Coronary artery (tissue), 2 donors: Measurements from ENCODE around the gene ADCY9.

Source experiments
- DNase-seq: peaks from one replicate; pipeline ENCODE4 v3.0.0-alpha.2; 2017; ENCODE audit warnings: low spot score
- H3K27ac ChIP-seq, 2 donors: fragments of 200-600 bp; sonication (generic); one replicate each; pipeline ENCODE4 v1.5.1; 2016 to 2019
- H3K4me3 ChIP-seq: fragments of 200-600 bp; sonication (generic); 2 replicates; pipeline ENCODE4 v1.5.1; 2016; ENCODE audit warnings: mild to moderate bottlenecking, moderate library complexity
- CTCF ChIP-seq: fragments of 200-600 bp; sonication (generic); IDR thresholded peaks from one replicate; pipeline ENCODE4 v1.5.1; 2019; ENCODE audit warnings: antibody characterized with exemption

Gene ADCY9

DNA sequence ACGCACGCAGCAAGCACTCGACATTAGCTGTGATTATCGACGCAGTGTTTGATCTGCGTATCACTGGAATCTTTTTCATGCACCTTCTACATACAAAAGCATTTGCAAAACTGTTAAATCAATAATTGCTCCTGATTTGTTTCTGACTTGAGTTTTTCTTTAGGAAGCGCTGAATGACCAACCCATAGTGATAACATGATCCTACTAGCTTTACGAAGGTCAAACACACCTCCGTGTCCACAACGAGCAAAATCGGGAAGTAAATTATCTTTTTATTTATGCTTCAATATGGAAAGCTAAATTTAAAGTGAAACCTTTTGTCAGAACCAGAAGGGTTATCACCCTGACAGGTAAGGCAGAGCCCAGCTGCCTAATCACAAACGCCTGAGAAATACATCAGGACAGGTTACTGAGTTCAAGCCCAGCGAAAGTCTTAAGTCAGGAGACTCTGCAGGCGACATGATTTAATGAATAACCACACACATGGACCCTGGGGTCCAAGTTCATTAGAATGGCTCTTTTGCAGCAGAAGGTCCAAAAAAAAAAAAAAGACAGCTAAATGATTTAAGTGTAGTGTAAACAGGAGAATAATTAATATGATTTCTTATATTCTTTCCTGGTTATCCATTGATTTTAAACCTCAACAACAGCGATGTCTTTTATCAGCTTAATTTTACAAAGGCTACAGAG, 104.2 kb downstream of the ADCY9 start:
- H3K27ac ChIP-seq: peak overlapping the region in 1 of 2 donors; percentile 28
- H3K4me3 ChIP-seq: no peak overlapping the region
- TF ChIP-seq CTCF: no peak
- no peak for DNase-seq

- no peak overlapping the region for H3K4me3 ChIP-seq
These were observed 104.9 kb downstream of the ADCY9 start for GRCh38 chr16:4011225-4011939.

GRCh38 chr16:4010225-4011158, 105.8 kb downstream of the ADCY9 start:
- Histone ChIP-seq H3K4me3 (no peak overlapping the region), H3K27ac (peak overlapping the region in 1 of 2 donors; percentile 28)
- TF ChIP-seq CTCF: no peak
- no peak for DNase-seq

More at GRCh38 chr16:4011225-4011939, 104.9 kb downstream of the ADCY9 start:
- H3K27ac ChIP-seq: peak overlapping the region in 1 of 2 donors; percentile 28
- DNase-seq: no peak
- TF ChIP-seq CTCF: no peak

DNA sequence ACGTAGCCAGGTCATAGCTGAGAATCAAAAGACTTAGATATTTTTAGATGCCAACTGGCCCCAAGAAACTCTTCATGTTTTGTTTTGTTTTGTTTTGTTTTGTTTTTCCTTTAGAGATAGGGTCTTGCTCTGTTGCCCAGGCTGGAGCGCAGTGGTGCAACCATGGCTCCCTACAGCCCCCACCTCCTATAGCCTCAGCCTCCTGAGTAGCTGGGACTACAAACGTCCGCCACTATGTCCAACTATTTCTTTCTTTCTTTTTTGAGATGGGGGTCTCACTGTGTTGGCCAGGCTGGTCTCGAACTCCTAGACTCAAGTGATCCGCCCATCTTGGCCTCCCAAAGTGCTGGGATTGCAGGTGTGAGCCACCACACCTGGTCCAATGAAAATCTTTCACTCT, 107.1 kb downstream of the ADCY9 start:
- no peak for TF ChIP-seq CTCF
- no peak for DNase-seq
- H3K27ac ChIP-seq: no peak overlapping the region
- H3K4me3 ChIP-seq: no peak overlapping the region

DNA sequence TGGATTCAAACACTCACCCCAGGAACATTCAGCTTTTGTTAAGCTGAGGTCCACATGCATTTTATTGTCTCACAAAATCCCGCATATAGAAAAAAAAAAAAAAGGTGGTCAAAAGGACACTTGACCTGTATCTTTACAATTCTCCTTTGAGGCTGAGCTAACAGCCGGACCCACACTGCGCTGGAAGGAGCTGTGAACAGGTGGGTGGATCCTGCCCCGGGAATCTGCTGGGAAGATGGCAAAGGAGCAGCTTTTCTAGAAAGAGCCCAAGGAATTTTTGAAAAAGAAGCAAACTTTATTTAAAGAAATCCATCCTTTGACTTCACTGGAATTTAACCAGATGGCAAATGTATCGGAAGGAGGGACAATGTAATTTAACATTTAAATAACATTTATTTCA, 108.1 kb downstream of the ADCY9 start:
- DNase-seq: no peak
- Histone ChIP-seq H3K4me3 (no peak overlapping the region), H3K27ac (no peak overlapping the region)
- no peak for TF ChIP-seq CTCF

- DNase-seq: no peak
- no peak overlapping the region for H3K27ac ChIP-seq
- H3K4me3 ChIP-seq: no peak overlapping the region
- no peak for TF ChIP-seq CTCF
These were observed 109.7 kb downstream of the ADCY9 start for GRCh38 chr16:4006397-4006999.
